Cardiac muscle cell (in vitro differentiated cells and primary cell): ENCODE measurements around the gene USP37. TPM values are rescaled to one million over a fixed set of nuclear protein-coding genes. Genes with fewer than 3 reads are reported as not detected.

Experiments
- DNase-seq, 2 donors: peaks; one replicate each; pipeline versions ENCODE4 v3.0.0 to v3.0.0-alpha.2; 2010 to 2017; ENCODE audit warnings: low read depth in 1 of 2, low spot score in 1 of 2
- H3K27ac ChIP-seq: fragments of 200-600 bp; sonication (generic); 2 replicates; pipeline ENCODE4 v1.5.1; 2016
- H3K27me3 ChIP-seq: fragments of 200-600 bp; sonication (generic); 2 replicates; pipeline ENCODE4 v1.6.0; 2016; ENCODE audit warnings: control low read depth
- H3K36me3 ChIP-seq: fragments of 200-600 bp; sonication (generic); 2 replicates; pipeline ENCODE4 v1.5.1; 2016; ENCODE audit warnings: control low read depth
- H3K4me1 ChIP-seq: fragments of 200-600 bp; sonication (generic); 2 replicates; pipeline ENCODE4 v1.8.1; 2017; ENCODE audit warnings: low read depth, mild to moderate bottlenecking, mixed run types
- H3K4me3 ChIP-seq: fragments of 200-600 bp; sonication (generic); 2 replicates; pipeline ENCODE4 v1.5.1; 2016; ENCODE audit warnings: mild to moderate bottlenecking
- H3K9me3 ChIP-seq: fragments of 200-600 bp; sonication (generic); 2 replicates; pipeline ENCODE4 v1.5.1; 2017; ENCODE audit warnings: low read depth, mild to moderate bottlenecking, control low read depth
- CTCF ChIP-seq: IDR thresholded peaks from 2 replicates; pipeline ENCODE4 v1.5.1; 2012; ENCODE audit warnings: low read depth, mild to moderate bottlenecking, low read length
- polyA plus RNA-seq: library from polyadenylated mRNA; unstranded; fragments of >200 nt; fragmentation: Nextera tagmentation; extraction: Ambion mirVana; gene quantifications from 2 replicates; pipeline ENCODE4 v1.2.1, GENCODE V29; 2016
- total RNA-seq: library from RNA; depleted of rRNA; stranded (reverse); fragments of >200 nt; gene quantifications from 2 replicates; pipeline ENCODE4 v1.2.3, GENCODE V29; 2016

The USP37 gene
- total and polyA plus RNA-seq, 2 experiments from 2014 or later = 5.8 to 14.3 TPM

DNA sequence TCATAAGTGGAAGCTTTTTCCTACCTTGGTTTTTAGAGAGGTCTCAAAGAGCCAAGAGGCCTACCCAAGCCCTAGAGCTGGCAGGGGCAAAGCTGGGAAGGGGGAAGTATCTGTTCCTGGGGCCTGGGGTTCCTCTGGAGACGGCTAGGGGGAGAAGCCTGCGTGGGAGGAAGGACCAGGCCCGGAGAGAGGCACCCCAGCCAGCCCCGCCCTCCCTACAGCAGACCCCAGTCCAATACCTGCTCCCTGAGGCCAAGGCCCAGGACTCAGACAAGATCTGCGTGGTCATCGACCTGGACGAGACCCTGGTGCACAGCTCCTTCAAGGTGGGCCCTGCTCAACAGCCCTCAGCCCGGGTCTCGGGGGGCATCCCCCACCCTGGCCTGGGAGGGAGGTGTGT is 166.3 kb downstream of the USP37 start:
- Histone ChIP-seq H3K36me3 (peaks cover 11% of the 10 kb centered on the region), H3K27ac (no peak overlapping the region), H3K9me3 (no peaks in the 10 kb centered on the region), H3K4me1 (peaks cover 8% of the 10 kb centered on the region), H3K4me3 (no peak overlapping the region), H3K27me3 (no peaks in the 10 kb centered on the region)
- DNase-seq = no peak
- no peak for TF ChIP-seq CTCF

DNA sequence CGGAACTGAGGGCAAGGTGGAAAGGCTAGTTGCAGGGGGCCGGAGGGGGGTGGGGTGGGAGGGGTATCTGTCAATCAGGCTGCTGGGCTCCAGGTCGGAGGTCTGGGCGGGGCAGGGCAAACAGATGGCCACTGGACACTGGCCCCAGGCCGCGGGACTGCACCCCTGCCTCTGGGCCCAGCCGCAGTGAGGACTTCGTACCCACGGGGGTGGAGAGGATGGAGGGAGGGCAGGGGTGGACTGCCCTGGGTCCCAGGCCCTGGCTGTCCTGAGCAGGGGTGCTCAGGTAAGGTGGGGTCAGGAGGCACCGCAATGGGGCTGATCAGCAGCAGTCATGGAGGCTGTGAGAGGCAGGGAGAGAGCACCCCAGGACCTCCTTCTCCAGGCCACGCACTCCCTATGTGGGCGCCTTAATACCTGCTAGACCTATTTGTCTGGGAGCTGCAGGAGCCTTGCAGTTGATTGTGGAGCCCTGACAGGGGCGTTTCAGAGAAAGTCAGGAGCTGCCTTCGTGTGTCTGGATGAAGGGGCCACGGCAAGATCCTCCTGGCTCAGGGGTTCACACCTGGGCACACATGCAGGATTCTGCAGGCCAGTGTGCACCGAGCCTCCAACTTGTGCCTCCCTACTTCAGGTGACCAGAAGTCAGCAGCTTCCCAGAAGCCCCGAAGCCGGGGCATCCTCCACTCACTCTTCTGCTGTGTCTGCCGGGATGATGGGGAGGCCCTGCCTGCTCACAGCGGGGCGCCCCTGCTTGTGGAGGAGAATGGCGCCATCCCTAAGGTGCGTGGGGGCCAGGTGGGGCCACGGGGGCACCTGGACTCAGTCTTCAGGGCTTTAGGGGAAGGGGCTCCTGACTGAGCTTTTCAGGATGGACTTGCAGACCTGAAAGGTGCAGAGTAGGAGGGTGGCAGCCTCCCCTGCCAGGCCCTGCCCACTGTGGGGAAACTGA is 166.9 kb downstream of the USP37 start:
- peak overlapping the region; percentile 99 for H3K27ac ChIP-seq
- TF ChIP-seq CTCF = no peak
- peaks cover 8% of the 10 kb centered on the region for H3K4me1 ChIP-seq

More for the DNA sequence above, 166.9 kb downstream of the USP37 start:
- no peaks in the 10 kb centered on the region for H3K27me3 ChIP-seq
- no peaks in the 10 kb centered on the region for H3K9me3 ChIP-seq
- H3K36me3 ChIP-seq = peaks cover 11% of the 10 kb centered on the region
- peak overlapping the region; percentile 95 for H3K4me3 ChIP-seq
- DNase-seq = peak in 1 of 2 donors; percentile 32

Other genes with a start within 250 kb of the USP37 start
- gene CATIP, start 211.5 kb downstream of the USP37 start, total RNA-seq = 2.0 and 5.5 TPM in 2 replicates
- 1.2 and 5.0 TPM in 2 replicates for gene CATIP, start 211.5 kb downstream of the USP37 start, polyA plus RNA-seq
- 0.25 and 0.63 TPM in 2 replicates for gene SLC11A1, start 186.1 kb downstream of the USP37 start, total RNA-seq
- gene SLC11A1, start 186.1 kb downstream of the USP37 start, polyA plus RNA-seq = 0.81 and 1.1 TPM in 2 replicates
- gene CTDSP1, start 168.5 kb downstream of the USP37 start, total RNA-seq = 147 and 179 TPM in 2 replicates
- gene CTDSP1, start 168.5 kb downstream of the USP37 start, polyA plus RNA-seq = 22.6 and 35.5 TPM in 2 replicates
- gene VIL1, start 149.2 kb downstream of the USP37 start, total RNA-seq = 0.63 and 1.1 TPM in 2 replicates
- 0.52 and 0.65 TPM in 2 replicates for gene VIL1, start 149.2 kb downstream of the USP37 start, polyA plus RNA-seq
- 28.9 and 32.0 TPM in 2 replicates for gene CNOT9, start 488 bp upstream of the USP37 start, total RNA-seq
- 16.6 and 26.9 TPM in 2 replicates for gene CNOT9, start 488 bp upstream of the USP37 start, polyA plus RNA-seq
- 1.2 and 1.6 TPM in 2 replicates for gene PLCD4, start 39.5 kb upstream of the USP37 start, total RNA-seq
- gene PLCD4, start 39.5 kb upstream of the USP37 start, polyA plus RNA-seq = 1.7 and 3.3 TPM in 2 replicates
- 14.8 and 29.4 TPM in 2 replicates for gene ZNF142, start 91.3 kb upstream of the USP37 start, total RNA-seq
- 7.6 and 13.3 TPM in 2 replicates for gene ZNF142, start 91.3 kb upstream of the USP37 start, polyA plus RNA-seq
- 28.6 and 41.2 TPM in 2 replicates for gene BCS1L, start 91.3 kb upstream of the USP37 start, total RNA-seq
- gene BCS1L, start 91.3 kb upstream of the USP37 start, polyA plus RNA-seq = 63.3 and 67.0 TPM in 2 replicates
- gene RNF25, start 103.7 kb upstream of the USP37 start, total RNA-seq = 31.3 and 31.4 TPM in 2 replicates
- gene RNF25, start 103.7 kb upstream of the USP37 start, polyA plus RNA-seq = 41.1 and 46.9 TPM in 2 replicates
- 35.7 and 56.2 TPM in 2 replicates for gene STK36, start 103.7 kb upstream of the USP37 start, total RNA-seq
- 53.6 and 63.5 TPM in 2 replicates for gene STK36, start 103.7 kb upstream of the USP37 start, polyA plus RNA-seq
- gene TTLL4, start 142.5 kb upstream of the USP37 start, total RNA-seq = 21.0 and 36.0 TPM in 2 replicates
- gene TTLL4, start 142.5 kb upstream of the USP37 start, polyA plus RNA-seq = 27.9 and 37.0 TPM in 2 replicates
- 63.1 and 106 TPM in 2 replicates for gene CYP27A1, start 213.8 kb upstream of the USP37 start, total RNA-seq
- gene CYP27A1, start 213.8 kb upstream of the USP37 start, polyA plus RNA-seq = 70.6 and 125 TPM in 2 replicates